HepG2 (cell line): ENCODE results near the gene OPRD1.

ENCODE experiments used
- KAT8 ChIP-seq: IDR thresholded peaks from 2 replicates; pipeline ENCODE4 v1.6.1; 2016; ENCODE audit warnings: missing genetic modification reagents, missing compliant biosample characterization
- NFIC ChIP-seq: IDR thresholded peaks from 2 replicates; pipeline ENCODE4 v1.6.1; 2012; ENCODE audit warnings: mild to moderate bottlenecking, low read length, inconsistent platforms
- POLR2AphosphoS5 ChIP-seq: IDR thresholded peaks from 2 replicates; pipeline ENCODE4 v1.6.1; 2012; ENCODE audit warnings: low read depth, low read length
- RAD21 ChIP-seq: fragments of 450-650 bp; formaldehyde crosslinking; IDR thresholded peaks from 2 replicates; pipeline ENCODE4 v1.5.0; 2020; ENCODE audit warnings: mild to moderate bottlenecking
- ZNF501 ChIP-seq: sonication (generic); formaldehyde crosslinking; IDR thresholded peaks from 2 replicates; pipeline ENCODE4 v1.5.1; 2020; ENCODE audit warnings: mild to moderate bottlenecking, moderate library complexity, missing genetic modification reagents
- ZNF747 ChIP-seq: sonication (generic); formaldehyde crosslinking; IDR thresholded peaks from 2 replicates; pipeline ENCODE4 v1.8.1; 2023; ENCODE audit warnings: missing genetic modification reagents, mild to moderate bottlenecking, borderline replicate concordance

- TF ChIP-seq ZNF501 (CRISPR knock-in tag) (no peak), POLR2AphosphoS5 (no peak), ZNF747 (CRISPR knock-in tag) (no peak), RAD21 (CRISPR knock-in tag) (no peak), NFIC (no peak), KAT8 (CRISPR knock-in tag) (no peak)
Measured at GRCh38 chr1:28878796-28879195, 66.8 kb downstream of the OPRD1 start.
